ENCODE results near the gene PRDM8.

The PRDM8 gene

DNA sequence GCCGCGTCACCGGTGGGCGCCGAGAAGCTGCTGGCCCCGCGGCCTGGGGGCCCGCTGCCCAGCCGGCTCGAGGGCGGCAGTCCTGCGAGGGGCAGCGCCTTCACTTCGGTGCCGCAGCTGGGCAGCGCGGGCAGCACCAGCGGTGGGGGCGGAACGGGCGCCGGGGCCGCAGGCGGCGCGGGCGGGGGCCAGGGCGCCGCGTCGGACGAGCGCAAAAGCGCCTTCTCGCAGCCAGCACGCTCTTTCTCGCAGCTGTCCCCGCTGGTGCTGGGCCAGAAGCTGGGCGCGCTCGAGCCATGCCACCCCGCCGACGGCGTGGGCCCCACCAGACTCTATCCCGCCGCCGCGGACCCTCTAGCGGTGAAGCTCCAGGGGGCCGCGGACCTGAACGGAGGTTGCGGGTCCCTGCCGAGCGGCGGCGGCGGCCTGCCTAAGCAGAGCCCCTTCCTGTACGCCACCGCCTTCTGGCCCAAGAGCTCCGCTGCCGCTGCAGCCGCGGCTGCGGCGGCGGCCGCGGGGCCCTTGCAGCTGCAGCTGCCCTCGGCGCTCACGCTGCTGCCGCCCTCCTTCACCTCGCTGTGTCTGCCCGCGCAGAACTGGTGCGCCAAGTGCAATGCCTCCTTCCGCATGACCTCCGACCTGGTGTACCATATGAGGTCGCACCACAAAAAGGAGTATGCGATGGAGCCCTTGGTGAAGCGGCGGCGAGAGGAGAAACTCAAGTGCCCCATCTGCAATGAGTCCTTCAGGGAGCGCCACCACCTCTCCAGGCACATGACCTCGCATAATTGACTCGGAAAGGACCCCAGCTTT is 5.6 kb downstream of the PRDM8 start:
- DNase-seq, result peak; percentile 52
- Histone ChIP-seq H3K4me1 (ENCODE audit: low read length) (no peaks in the 10 kb centered on the region), H3K79me2 (ENCODE audit: low read length) (no peaks in the 10 kb centered on the region), H3K27ac (ENCODE audit: low read length) (no peak overlapping the region), H3K27me3 (replicated peaks; ENCODE audit: insufficient read depth, low read length) (no peaks in the 10 kb centered on the region), H4K20me1 (ENCODE audit: insufficient read depth, low read length) (no peaks in the 10 kb centered on the region), H3K4me3 (ENCODE audit: low read length) (peak overlapping the region; percentile 75), H3K9me2 (replicated peaks; ENCODE audit: insufficient read depth, low read length) (no peaks in the 10 kb centered on the region), H3K9ac (ENCODE audit: low read length) (peak overlapping the region; percentile 21; the same call in 1 of the 2 replicates), H3F3A (ENCODE audit: insufficient read depth, low read length) (no peaks in the 10 kb centered on the region), H3K36me3 (replicated peaks; ENCODE audit: insufficient read depth, low read length) (no peaks in the 10 kb centered on the region), H2AFZ (ENCODE audit: low read length) (peak overlapping the region; percentile 71), H3K9me3 (replicated peaks; ENCODE audit: insufficient read depth, low read length) (no peaks in the 10 kb centered on the region), H3K4me2 (ENCODE audit: low read depth, low read length) (peak overlapping the region; percentile 80)
- TF ChIP-seq, protein P1, sequence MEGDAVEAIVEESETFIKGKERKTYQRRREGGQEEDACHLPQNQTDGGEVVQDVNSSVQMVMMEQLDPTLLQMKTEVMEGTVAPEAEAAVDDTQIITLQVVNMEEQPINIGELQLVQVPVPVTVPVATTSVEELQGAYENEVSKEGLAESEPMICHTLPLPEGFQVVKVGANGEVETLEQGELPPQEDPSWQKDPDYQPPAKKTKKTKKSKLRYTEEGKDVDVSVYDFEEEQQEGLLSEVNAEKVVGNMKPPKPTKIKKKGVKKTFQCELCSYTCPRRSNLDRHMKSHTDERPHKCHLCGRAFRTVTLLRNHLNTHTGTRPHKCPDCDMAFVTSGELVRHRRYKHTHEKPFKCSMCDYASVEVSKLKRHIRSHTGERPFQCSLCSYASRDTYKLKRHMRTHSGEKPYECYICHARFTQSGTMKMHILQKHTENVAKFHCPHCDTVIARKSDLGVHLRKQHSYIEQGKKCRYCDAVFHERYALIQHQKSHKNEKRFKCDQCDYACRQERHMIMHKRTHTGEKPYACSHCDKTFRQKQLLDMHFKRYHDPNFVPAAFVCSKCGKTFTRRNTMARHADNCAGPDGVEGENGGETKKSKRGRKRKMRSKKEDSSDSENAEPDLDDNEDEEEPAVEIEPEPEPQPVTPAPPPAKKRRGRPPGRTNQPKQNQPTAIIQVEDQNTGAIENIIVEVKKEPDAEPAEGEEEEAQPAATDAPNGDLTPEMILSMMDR (IDR thresholded peaks at IDR 0.05; ENCODE audit: low read length), result no peak
- TF ChIP-seq EZH2 (optimal IDR thresholded peaks at IDR 0.05; ENCODE audit: low read depth, low read length) (no peak), EZH2phosphoT487 (IDR thresholded peaks at IDR 0.05; ENCODE audit: low read length) (no peak)

DNA sequence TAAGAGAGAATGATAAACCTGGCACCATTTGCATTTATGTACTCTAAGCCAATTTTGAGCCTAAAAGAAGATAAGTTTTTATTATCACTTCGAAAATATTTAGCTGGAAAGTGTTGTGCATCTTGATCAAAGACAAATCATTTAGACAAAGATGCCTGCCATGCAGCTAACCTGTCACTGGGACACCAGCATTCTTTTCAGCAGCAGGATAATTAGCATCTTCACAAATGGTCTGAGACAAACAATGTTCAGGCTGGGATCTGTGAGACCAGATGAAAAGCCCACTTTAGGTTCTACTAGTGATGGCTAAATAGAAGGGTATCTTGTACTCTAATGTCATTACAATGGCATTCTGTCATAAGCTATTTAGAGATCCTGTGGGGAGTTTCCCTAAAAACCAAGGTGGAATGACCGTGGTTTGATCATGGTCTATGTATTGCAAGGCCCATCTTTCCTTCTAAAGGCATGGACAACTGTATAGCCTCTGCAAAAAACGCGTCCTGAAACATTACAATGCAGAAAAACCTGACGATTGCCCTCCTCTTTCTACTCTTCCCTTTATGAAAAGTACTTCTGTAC is 7.2 kb downstream of the PRDM8 start:
- H3F3A ChIP-seq (ENCODE audit: insufficient read depth, low read length), result no peaks in the 10 kb centered on the region
- no peaks in the 10 kb centered on the region for H3K79me2 ChIP-seq (ENCODE audit: low read length)
- no peaks in the 10 kb centered on the region for H3K9me2 ChIP-seq (replicated peaks; ENCODE audit: insufficient read depth, low read length)
- no peak overlapping the region for H2AFZ ChIP-seq (ENCODE audit: low read length)
- H3K9me3 ChIP-seq (replicated peaks; ENCODE audit: insufficient read depth, low read length), result no peaks in the 10 kb centered on the region
- DNase-seq, result no peak
- no peak overlapping the region for H3K27ac ChIP-seq (ENCODE audit: low read length)
- H3K4me2 ChIP-seq (ENCODE audit: low read depth, low read length), result no peak overlapping the region
- no peaks in the 10 kb centered on the region for H3K36me3 ChIP-seq (replicated peaks; ENCODE audit: insufficient read depth, low read length)
- H3K4me1 ChIP-seq (ENCODE audit: low read length), result no peaks in the 10 kb centered on the region
- no peaks in the 10 kb centered on the region for H3K27me3 ChIP-seq (replicated peaks; ENCODE audit: insufficient read depth, low read length)
- H3K4me3 ChIP-seq (ENCODE audit: low read length), result no peak overlapping the region
- TF ChIP-seq EZH2phosphoT487 (IDR thresholded peaks at IDR 0.05; ENCODE audit: low read length) (no peak), EZH2 (optimal IDR thresholded peaks at IDR 0.05; ENCODE audit: low read depth, low read length) (no peak)
- TF ChIP-seq, protein P1 (IDR thresholded peaks at IDR 0.05; ENCODE audit: low read length), result no peak
- H4K20me1 ChIP-seq (ENCODE audit: insufficient read depth, low read length), result no peaks in the 10 kb centered on the region
- no peak overlapping the region for H3K9ac ChIP-seq (ENCODE audit: low read length)

DNA sequence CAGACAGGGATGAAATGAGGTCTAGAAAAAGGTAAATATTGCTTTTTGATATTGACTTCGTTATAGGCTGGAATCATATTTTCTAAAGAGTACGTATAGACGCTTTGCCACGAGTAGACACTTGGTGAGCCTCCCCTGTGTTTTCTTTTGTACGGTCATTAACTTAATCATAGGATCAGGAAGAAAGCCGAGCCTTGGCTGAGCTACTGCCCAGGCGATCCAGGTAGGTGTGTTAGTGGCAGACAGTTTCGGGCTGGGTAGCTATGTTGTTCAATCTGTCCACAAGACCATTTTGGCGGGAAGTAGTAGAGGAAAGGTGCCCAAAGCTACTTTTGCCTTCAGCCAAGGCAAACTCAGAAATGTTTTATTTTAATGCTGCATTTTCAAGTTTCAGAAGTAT is 8.8 kb downstream of the PRDM8 start:
- Histone ChIP-seq H3K9me2 (replicated peaks; ENCODE audit: insufficient read depth, low read length) (no peaks in the 10 kb centered on the region), H3K27me3 (replicated peaks; ENCODE audit: insufficient read depth, low read length) (no peaks in the 10 kb centered on the region), H3K4me2 (ENCODE audit: low read depth, low read length) (no peak overlapping the region), H3K27ac (ENCODE audit: low read length) (no peak overlapping the region), H3K4me1 (ENCODE audit: low read length) (no peaks in the 10 kb centered on the region), H3K36me3 (replicated peaks; ENCODE audit: insufficient read depth, low read length) (no peaks in the 10 kb centered on the region), H3K9ac (ENCODE audit: low read length) (no peak overlapping the region), H2AFZ (ENCODE audit: low read length) (no peak overlapping the region), H3K79me2 (ENCODE audit: low read length) (no peaks in the 10 kb centered on the region), H3K9me3 (replicated peaks; ENCODE audit: insufficient read depth, low read length) (no peaks in the 10 kb centered on the region), H4K20me1 (ENCODE audit: insufficient read depth, low read length) (no peaks in the 10 kb centered on the region), H3K4me3 (ENCODE audit: low read length) (no peak overlapping the region), H3F3A (ENCODE audit: insufficient read depth, low read length) (no peaks in the 10 kb centered on the region)
- DNase-seq, result no peak
- TF ChIP-seq, protein P1 (IDR thresholded peaks at IDR 0.05; ENCODE audit: low read length), result no peak
- TF ChIP-seq EZH2 (optimal IDR thresholded peaks at IDR 0.05; ENCODE audit: low read depth, low read length) (no peak), EZH2phosphoT487 (IDR thresholded peaks at IDR 0.05; ENCODE audit: low read length) (no peak)
